ENCODE data around the gene STYK1. TPM values are rescaled to one million over a fixed set of nuclear protein-coding genes. Genes with fewer than 3 reads are reported as not detected.

STYK1 gene
- not detected for total RNA-seq

DNA sequence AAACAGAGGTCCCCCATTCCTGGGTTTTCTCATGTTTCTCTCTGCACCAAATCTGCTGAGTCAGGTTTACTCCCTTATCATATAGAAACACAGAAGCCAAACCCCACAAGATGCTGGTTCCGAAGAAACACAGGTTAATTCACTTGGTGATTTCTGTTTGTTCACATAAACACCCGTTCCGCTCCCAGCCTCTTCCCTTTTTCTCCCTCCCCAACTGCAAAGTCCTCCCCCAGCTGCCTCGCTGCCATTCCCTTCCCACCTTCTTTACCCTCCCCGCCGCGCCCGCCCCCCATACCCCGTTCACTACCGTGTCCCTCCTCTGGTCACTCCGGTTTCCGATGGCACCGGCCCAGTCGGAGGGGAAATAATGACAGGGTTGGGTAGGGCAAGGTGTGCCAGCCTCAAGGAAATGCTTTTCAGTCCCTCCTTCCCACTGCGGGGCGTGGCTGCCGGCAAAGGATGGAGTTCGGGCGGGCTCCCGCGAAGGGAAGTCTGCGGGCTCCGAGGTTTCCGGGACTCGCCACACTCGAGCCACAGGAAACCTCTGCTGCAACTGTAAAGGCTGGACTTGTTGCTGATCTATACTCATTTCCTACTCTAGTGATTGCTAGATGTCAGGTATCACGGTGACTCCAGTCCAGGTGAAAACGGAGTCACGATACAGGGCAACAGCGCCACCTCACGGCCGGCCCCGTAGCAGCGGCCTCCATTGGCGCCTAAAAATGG, at the start of gene STYK1:
TSS of gene STYK1 (minus strand) at position 394 of the 726 bp plus-strand sequence. CDS start 39,434 bp downstream, outside the sequence.
- no peak for DNase-seq (ENCODE audit: low spot score)
- TF ChIP-seq, protein P1, sequence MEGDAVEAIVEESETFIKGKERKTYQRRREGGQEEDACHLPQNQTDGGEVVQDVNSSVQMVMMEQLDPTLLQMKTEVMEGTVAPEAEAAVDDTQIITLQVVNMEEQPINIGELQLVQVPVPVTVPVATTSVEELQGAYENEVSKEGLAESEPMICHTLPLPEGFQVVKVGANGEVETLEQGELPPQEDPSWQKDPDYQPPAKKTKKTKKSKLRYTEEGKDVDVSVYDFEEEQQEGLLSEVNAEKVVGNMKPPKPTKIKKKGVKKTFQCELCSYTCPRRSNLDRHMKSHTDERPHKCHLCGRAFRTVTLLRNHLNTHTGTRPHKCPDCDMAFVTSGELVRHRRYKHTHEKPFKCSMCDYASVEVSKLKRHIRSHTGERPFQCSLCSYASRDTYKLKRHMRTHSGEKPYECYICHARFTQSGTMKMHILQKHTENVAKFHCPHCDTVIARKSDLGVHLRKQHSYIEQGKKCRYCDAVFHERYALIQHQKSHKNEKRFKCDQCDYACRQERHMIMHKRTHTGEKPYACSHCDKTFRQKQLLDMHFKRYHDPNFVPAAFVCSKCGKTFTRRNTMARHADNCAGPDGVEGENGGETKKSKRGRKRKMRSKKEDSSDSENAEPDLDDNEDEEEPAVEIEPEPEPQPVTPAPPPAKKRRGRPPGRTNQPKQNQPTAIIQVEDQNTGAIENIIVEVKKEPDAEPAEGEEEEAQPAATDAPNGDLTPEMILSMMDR (IDR thresholded peaks at IDR 0.05) = peak; percentile 46
- Histone ChIP-seq H3K27ac (no peak within 1 kb of the TSS), H3K4me1 (ENCODE audit: control insufficient read depth in 1 of 2, low read depth in 2 of 2) (peaks cover 4 to 11% of the 10 kb centered on the region in 2 donors), H3K9me3 (no peaks in the 10 kb centered on the region), H3K4me3 (peak within 1 kb of the TSS; percentile 73), H3K27me3 (replicated peaks; ENCODE audit: insufficient read depth) (peaks cover 7% of the 10 kb centered on the region), H3K36me3 (no peaks in the 10 kb centered on the region)
- ATAC-seq (ENCODE audit: insufficient number of reproducible peaks, low FRiP score, low read depth) = no peak

GRCh38 chr12:10722905-10723746, 49.3 kb upstream of the STYK1 start, which contains the start of gene YBX3:
Gene YBX3, minus strand, starts transcription at chr12:10723323. Its CDS starts 212 bp downstream, at chr12:10723111.
- peak; percentile 25 for ATAC-seq (ENCODE audit: insufficient number of reproducible peaks, low FRiP score, low read depth)

GRCh38 chr12:10722502-10722904, 48.7 kb upstream of the STYK1 start:
- no peaks in the 10 kb centered on the region for H3K9me3 ChIP-seq
- ATAC-seq (ENCODE audit: insufficient number of reproducible peaks, low FRiP score, low read depth) (peak; percentile 38), DNase-seq (ENCODE audit: low spot score) (peak; percentile 12)
- peak overlapping the region; percentile 98 for H3K4me3 ChIP-seq
- H3K4me1 ChIP-seq (ENCODE audit: control insufficient read depth in 1 of 2, low read depth in 2 of 2) = peaks cover 24 to 45% of the 10 kb centered on the region in 2 donors
- H3K27me3 ChIP-seq (replicated peaks; ENCODE audit: insufficient read depth) = no peaks in the 10 kb centered on the region
- H3K36me3 ChIP-seq = no peaks in the 10 kb centered on the region
- peak overlapping the region; percentile 100 for H3K27ac ChIP-seq
- TF ChIP-seq, protein P1 (IDR thresholded peaks at IDR 0.05) = no peak

More at GRCh38 chr12:10722905-10723746, 49.3 kb upstream of the STYK1 start, which contains the start of gene YBX3:
- H3K36me3 ChIP-seq = no peaks in the 10 kb centered on the region
- DNase-seq (ENCODE audit: low spot score) = peak; percentile 50
- H3K27me3 ChIP-seq (replicated peaks; ENCODE audit: insufficient read depth) = no peaks in the 10 kb centered on the region
- H3K4me1 ChIP-seq (ENCODE audit: control insufficient read depth in 1 of 2, low read depth in 2 of 2) = peaks cover 19 to 39% of the 10 kb centered on the region in 2 donors
- peak within 1 kb of the TSS; percentile 98 for H3K4me3 ChIP-seq
- no peaks in the 10 kb centered on the region for H3K9me3 ChIP-seq
- TF ChIP-seq, protein P1 (IDR thresholded peaks at IDR 0.05) = no peak
- peak within 1 kb of the TSS; percentile 100 for H3K27ac ChIP-seq

DNA sequence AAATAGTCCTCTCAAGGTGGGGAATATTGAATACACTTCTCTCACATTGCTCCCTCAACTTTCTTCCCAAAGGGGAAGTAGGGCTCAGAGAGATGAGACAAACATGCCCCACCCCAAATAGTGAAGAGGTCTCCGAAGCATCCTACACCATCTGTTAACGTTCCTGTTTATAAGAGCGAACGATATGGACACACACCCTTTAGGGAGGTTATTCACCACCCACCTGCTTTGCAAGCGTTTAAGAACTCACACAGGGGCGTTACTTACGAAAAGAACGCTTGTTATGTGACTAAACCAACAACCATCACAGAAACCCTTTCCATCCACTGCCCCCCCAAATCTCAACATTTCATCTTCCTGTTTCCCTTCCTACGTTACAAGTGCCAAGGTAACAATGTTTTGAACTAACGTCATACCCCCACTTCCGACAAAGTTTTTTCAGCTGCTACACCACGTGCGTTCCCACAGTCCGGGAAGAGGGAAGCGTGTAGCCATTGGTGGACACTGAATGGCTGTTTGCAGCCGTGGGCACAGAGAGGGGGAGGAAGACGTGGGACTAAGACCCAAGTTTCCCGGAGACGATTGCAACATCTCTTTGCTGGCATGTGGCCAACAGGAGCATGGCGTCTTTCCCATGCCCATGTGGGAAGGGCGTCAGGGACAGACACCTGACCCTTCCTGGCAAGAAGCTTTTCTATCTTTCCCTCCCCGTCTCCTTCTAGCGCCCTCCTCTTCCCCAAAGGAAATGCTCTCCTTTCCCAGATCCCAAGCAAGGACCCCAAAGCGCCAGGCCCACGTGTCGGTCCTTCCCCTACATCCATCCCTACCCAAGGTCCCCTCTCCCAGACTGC, 48.0 kb upstream of the STYK1 start:
- peak overlapping the region; percentile 98 for H3K4me3 ChIP-seq
- TF ChIP-seq, protein P1 (IDR thresholded peaks at IDR 0.05) = no peak
- H3K27ac ChIP-seq = peak overlapping the region; percentile 100
- no peaks in the 10 kb centered on the region for H3K27me3 ChIP-seq (replicated peaks; ENCODE audit: insufficient read depth)
- H3K36me3 ChIP-seq = no peaks in the 10 kb centered on the region
- H3K4me1 ChIP-seq (ENCODE audit: control insufficient read depth in 1 of 2, low read depth in 2 of 2) = peaks cover 30 to 51% of the 10 kb centered on the region in 2 donors
- DNase-seq (ENCODE audit: low spot score) = peak; percentile 92
- peak; percentile 96 for ATAC-seq (ENCODE audit: insufficient number of reproducible peaks, low FRiP score, low read depth)
- H3K9me3 ChIP-seq = no peaks in the 10 kb centered on the region

Measured in thoracic aorta (tissue), 2 donors.